ENCODE measurements around the gene KRT85. TPM values are rescaled to one million over a fixed set of nuclear protein-coding genes. Genes with fewer than 3 reads are reported as not detected.

KRT85 gene
- not detected for total RNA-seq

DNA sequence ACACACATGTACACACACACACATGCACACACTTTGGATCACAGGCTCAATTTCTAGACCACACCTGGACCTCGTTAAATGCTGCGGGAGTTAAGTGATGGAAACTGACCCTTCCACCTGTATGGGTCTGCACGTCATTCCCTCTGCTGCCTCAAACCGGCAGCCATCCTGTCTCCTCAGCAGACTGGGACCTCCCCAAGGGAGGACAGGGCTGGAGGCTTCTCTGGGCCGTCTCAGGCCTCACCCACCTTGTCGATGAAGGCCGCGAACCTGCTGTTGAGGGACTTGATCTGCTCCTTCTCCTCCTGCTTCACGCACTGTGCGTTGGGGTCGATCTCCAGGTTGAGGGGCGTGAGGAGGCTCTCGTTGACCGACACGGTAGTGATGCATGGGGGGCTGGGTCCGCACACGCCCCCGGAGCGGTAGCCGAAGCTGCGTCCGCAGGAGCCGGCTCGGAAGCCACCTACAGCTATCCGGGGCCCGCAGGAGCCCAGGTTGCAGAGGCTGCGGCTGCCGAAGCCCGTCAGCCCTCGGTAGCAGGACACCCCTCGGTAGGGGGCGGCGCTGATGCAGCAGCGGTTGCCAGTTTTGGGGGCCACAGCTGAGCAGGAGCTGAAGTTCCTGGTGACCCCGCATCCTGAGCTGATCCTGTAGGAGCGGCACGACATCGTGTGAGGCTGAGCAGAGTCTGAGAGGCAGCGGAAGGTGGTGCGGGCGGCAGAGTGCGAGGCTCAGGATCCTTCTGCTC, at the start of gene KRT85:
Gene KRT85 (minus strand): TSS at position 744 of the 748 bp plus-strand sequence. CDS start 76 bp downstream, at position 668.

DNA sequence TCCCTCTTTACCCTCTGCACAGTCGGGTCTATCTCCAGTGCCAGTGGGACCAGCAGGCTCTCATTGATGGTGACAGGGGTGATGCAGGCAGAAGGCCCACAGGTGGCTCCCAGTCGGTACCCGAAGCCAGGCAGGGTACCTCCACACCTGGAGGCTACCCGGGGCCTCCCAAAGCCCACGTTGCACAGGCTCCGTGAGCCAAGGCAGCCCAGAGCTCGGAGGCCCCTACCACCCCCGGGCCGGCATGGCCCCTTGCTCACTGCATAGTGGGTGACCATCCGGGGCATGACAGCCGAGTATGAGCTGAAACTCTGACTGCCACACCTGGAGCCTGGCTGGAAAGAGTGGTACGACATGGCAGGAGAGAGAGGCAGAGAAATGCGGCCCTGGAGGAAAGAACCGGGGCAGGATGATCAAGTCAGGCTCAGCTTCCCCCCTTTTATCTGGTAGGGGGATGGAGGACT, 38.7 kb upstream of the KRT85 start, which contains the start of gene KRT82:
Gene KRT82 (minus strand): TSS at position 414 of the 464 bp plus-strand sequence. CDS start 58 bp downstream, at position 356.

GRCh38 chr12:52385226-52385702, 18.0 kb upstream of the KRT85 start, which contains the start of gene KRT84:
Gene KRT84, minus strand, starts transcription at chr12:52385652. Its CDS starts 67 bp downstream, at chr12:52385585.

GRCh38 chr12:52320784-52321400, 46.4 kb downstream of the KRT85 start, which contains the start of gene KRT83:
Gene KRT83, minus strand, starts transcription at chr12:52321398. Its CDS starts 63 bp downstream, at chr12:52321335.

Other genes with a start within 250 kb of the KRT85 start
- not detected for gene KRT80, start 175.5 kb downstream of the KRT85 start, total RNA-seq
- not detected for gene KRT7, start 134.2 kb downstream of the KRT85 start, total RNA-seq
- gene KRT86, start 92.8 kb downstream of the KRT85 start, total RNA-seq, result 0.46 TPM
- gene KRT81, start 75.9 kb downstream of the KRT85 start, total RNA-seq, result 0.23 TPM
- not detected for gene KRT83, start 46.1 kb downstream of the KRT85 start, total RNA-seq
- not detected for gene KRT84, start 18.2 kb upstream of the KRT85 start, total RNA-seq
- not detected for gene KRT82, start 38.9 kb upstream of the KRT85 start, total RNA-seq
- gene KRT75, start 66.9 kb upstream of the KRT85 start, total RNA-seq, result not detected
- not detected for gene KRT6B, start 84.7 kb upstream of the KRT85 start, total RNA-seq
- gene KRT6C, start 106.3 kb upstream of the KRT85 start, total RNA-seq, result not detected
- gene KRT6A, start 125.8 kb upstream of the KRT85 start, total RNA-seq, result not detected
- gene KRT5, start 152.9 kb upstream of the KRT85 start, total RNA-seq, result 0.46 TPM
- gene KRT71, start 185.7 kb upstream of the KRT85 start, total RNA-seq, result not detected
- gene KRT74, start 206.4 kb upstream of the KRT85 start, total RNA-seq, result not detected
- gene KRT72, start 234.0 kb upstream of the KRT85 start, total RNA-seq, result 0.23 TPM

All from diencephalon (tissue), 1 donor.